Calu3 (cell line): ENCODE data around the gene OPTC. TPM values are rescaled to one million over a fixed set of nuclear protein-coding genes. Genes with fewer than 3 reads are reported as not detected.

ENCODE experiments used
- BruUV-seq: library from RNA; stranded (reverse); fragments of 400-500 nt; replicated peaks from 2 replicates; lab custom pipeline; 2021; lab: Mats Ljungman, UMichigan
- CTCF ChIA-PET: fragments of 300-600 bp; sonication (Branson Sonifier 250); formaldehyde crosslinking; loops from one replicate; lab custom pipeline; 2022; ENCODE audit warnings: antibody characterized with exemption; lab: Charles Lee
- DNase-seq: peaks from one replicate; pipeline ENCODE4 v3.0.0; 2022
- H3K27ac Mint-ChIP-seq: one replicate; pipeline ENCODE4 v1.8.0; 2022; ENCODE audit warnings: mixed read lengths; ENCODE audit not compliant: unreplicated experiment
- H3K27me3 Mint-ChIP-seq: one replicate; pipeline ENCODE4 v1.8.0; 2022; ENCODE audit warnings: mixed read lengths; ENCODE audit not compliant: unreplicated experiment
- H3K36me3 Mint-ChIP-seq: one replicate; pipeline ENCODE4 v1.8.0; 2022; ENCODE audit warnings: mild to moderate bottlenecking, moderate library complexity, mixed read lengths; ENCODE audit not compliant: insufficient read depth, unreplicated experiment
- H3K4me1 Mint-ChIP-seq: one replicate; pipeline ENCODE4 v1.8.0; 2022; ENCODE audit warnings: mild to moderate bottlenecking, low read depth, mixed read lengths; ENCODE audit not compliant: unreplicated experiment
- H3K4me3 Mint-ChIP-seq: one replicate; pipeline ENCODE4 v1.8.0; 2022; ENCODE audit warnings: mild to moderate bottlenecking, low read depth, moderate library complexity, mixed read lengths; ENCODE audit not compliant: unreplicated experiment
- H3K9me3 Mint-ChIP-seq: one replicate; pipeline ENCODE4 v1.8.0; 2022; ENCODE audit warnings: low read depth, mixed read lengths; ENCODE audit not compliant: unreplicated experiment
- CTCF ChIP-seq: fragments of 200-600 bp; IDR thresholded peaks from one replicate; pipeline ENCODE4 v1.8.0; 2022; ENCODE audit warnings: antibody characterized with exemption; ENCODE audit not compliant: unreplicated experiment
- intact Hi-C: fragments of 100-400 bp; cut with micrococcal nuclease; formaldehyde crosslinking; loops from one replicate; pipeline ENCODE4 v1.10.0; 2022; ENCODE audit not compliant: unreplicated experiment
- total RNA-seq: library from RNA; stranded (reverse); gene quantifications from 2 replicates; pipeline ENCODE4 v1.2.3, GENCODE V29; 2022

OPTC gene
- total RNA-seq, 1 experiment from 2014 or later, result not detected

GRCh38 chr1:203521074-203521794 is 27.3 kb downstream of the OPTC start:
- CTCF ChIA-PET, result no interaction called here
- BruUV-seq, result no TSS peak
- Mint-ChIP-seq H3K4me1 (peaks cover 21% of the 10 kb centered on the region), H3K9me3 (no peaks in the 10 kb centered on the region), H3K27ac (no peak overlapping the region), H3K36me3 (no peaks in the 10 kb centered on the region), H3K4me3 (no peak overlapping the region), H3K27me3 (peaks cover 15% of the 10 kb centered on the region)
- DNase-seq, result no peak
- intact Hi-C loops, result no loop called here
- no peak for TF ChIP-seq CTCF

GRCh38 chr1:203521812-203522211 is 27.9 kb downstream of the OPTC start:
- Mint-ChIP-seq H3K4me1 (peaks cover 21% of the 10 kb centered on the region), H3K4me3 (no peak overlapping the region), H3K9me3 (no peaks in the 10 kb centered on the region), H3K27ac (no peak overlapping the region), H3K27me3 (peaks cover 20% of the 10 kb centered on the region), H3K36me3 (no peaks in the 10 kb centered on the region)
- no peak for TF ChIP-seq CTCF
- intact Hi-C loops, result no loop called here
- BruUV-seq, result no TSS peak
- CTCF ChIA-PET, result no interaction called here
- no peak for DNase-seq

GRCh38 chr1:203522237-203522636 is 28.3 kb downstream of the OPTC start:
- peaks cover 21% of the 10 kb centered on the region for H3K4me1 Mint-ChIP-seq
- CTCF ChIA-PET, result no interaction called here
- no peak overlapping the region for H3K27ac Mint-ChIP-seq
- TF ChIP-seq CTCF, result no peak
- no peak for DNase-seq
- no peaks in the 10 kb centered on the region for H3K9me3 Mint-ChIP-seq
- peaks cover 25% of the 10 kb centered on the region for H3K27me3 Mint-ChIP-seq
- H3K4me3 Mint-ChIP-seq, result no peak overlapping the region
- no TSS peak for BruUV-seq
- H3K36me3 Mint-ChIP-seq, result no peaks in the 10 kb centered on the region
- intact Hi-C loops, result no loop called here

GRCh38 chr1:203523667-203524066 is 29.7 kb downstream of the OPTC start:
- Mint-ChIP-seq H3K27me3 (peaks cover 31% of the 10 kb centered on the region), H3K4me3 (no peak overlapping the region), H3K4me1 (peaks cover 20% of the 10 kb centered on the region), H3K9me3 (no peaks in the 10 kb centered on the region), H3K27ac (no peak overlapping the region), H3K36me3 (no peaks in the 10 kb centered on the region)
- TF ChIP-seq CTCF, result no peak
- no peak for DNase-seq
- CTCF ChIA-PET, result interaction anchor here (0.6 kb wide), 1 partner anchor 136 kb away, joined by 4 read pairs; no protein-coding TSS in a partner anchor
- BruUV-seq, result no TSS peak
- intact Hi-C loops, result no loop called here
